ENCODE results near the gene CFAP54.

GRCh38 chr12:96814200-96814599 lies 324.8 kb downstream of the CFAP54 start:
- TF ChIP-seq CTCF (conservative IDR thresholded peaks at IDR 0.05; ENCODE audit: low read depth, low read length), result no peak
- TF ChIP-seq CEBPB (IDR thresholded peaks at IDR 0.05; ENCODE audit: low read depth, low read length), result no peak
- TF ChIP-seq RAD21 (IDR thresholded peaks at IDR 0.05; ENCODE audit: low read length), result no peak
- TF ChIP-seq POLR2A (IDR thresholded peaks at IDR 0.05; ENCODE audit: low read depth, low read length), result no peak
- no peak for TF ChIP-seq SMC3 (IDR thresholded peaks at IDR 0.05; ENCODE audit: low read depth, low read length)
- TF ChIP-seq BHLHE40 (IDR thresholded peaks at IDR 0.05; ENCODE audit: low read depth, low read length), result no peak
- no peak for TF ChIP-seq MAFK (IDR thresholded peaks at IDR 0.05; ENCODE audit: low read depth, low read length)

Measured in IMR-90 (cell line).